HS-5 (cell line): ENCODE data around the gene ALG12.
"Not testable (repeated sequence)": the region's sequence is repeated elsewhere in the genome, so short reads cannot be mapped to it uniquely, and the experiment has no call there.

Experiments
- DNase-seq: peaks from one replicate; pipeline ENCODE4 v3.0.0-alpha.2; 2012; ENCODE audit warnings: low read depth

Gene ALG12

GRCh38 chr22:49945042-49945794 is 27.0 kb upstream of the ALG12 start:
- DNase-seq: not testable (repeated sequence)

GRCh38 chr22:49944399-49944891 is 26.2 kb upstream of the ALG12 start:
- DNase-seq: no peak

- DNase-seq: no peak
Measured at GRCh38 chr22:49943771-49944398, 25.6 kb upstream of the ALG12 start.

GRCh38 chr22:49943405-49943765 is 25.1 kb upstream of the ALG12 start:
- no peak for DNase-seq

GRCh38 chr22:49942565-49943404 is 24.5 kb upstream of the ALG12 start:
- DNase-seq: no peak

- DNase-seq: no peak
Measured at GRCh38 chr22:49941507-49942316, 23.5 kb upstream of the ALG12 start.

GRCh38 chr22:49938565-49939136 is 20.4 kb upstream of the ALG12 start:
- no peak for DNase-seq

GRCh38 chr22:49937758-49938564 is 19.7 kb upstream of the ALG12 start:
- no peak for DNase-seq

- no peak for DNase-seq
Measured at GRCh38 chr22:49936973-49937757, 18.9 kb upstream of the ALG12 start.

- peak; percentile 48 for DNase-seq
Measured at GRCh38 chr22:49936018-49936972, 18.1 kb upstream of the ALG12 start.

- no peak for DNase-seq
Measured at GRCh38 chr22:49935561-49935960, 17.3 kb upstream of the ALG12 start.

- no peak for DNase-seq
Measured at GRCh38 chr22:49934891-49935557, 16.8 kb upstream of the ALG12 start.

- no peak for DNase-seq
Measured at GRCh38 chr22:49934160-49934890, 16.1 kb upstream of the ALG12 start.

GRCh38 chr22:49933236-49934159 is 15.3 kb upstream of the ALG12 start:
- no peak for DNase-seq

- DNase-seq: peak; percentile 53
Measured at GRCh38 chr22:49930596-49931412, 12.6 kb upstream of the ALG12 start.
